ENCODE data around the gene MRS2.
"Not testable (repeated sequence)": the region's sequence is repeated elsewhere in the genome, so short reads cannot be mapped to it uniquely, and the experiment has no call there.

The MRS2 gene

DNA sequence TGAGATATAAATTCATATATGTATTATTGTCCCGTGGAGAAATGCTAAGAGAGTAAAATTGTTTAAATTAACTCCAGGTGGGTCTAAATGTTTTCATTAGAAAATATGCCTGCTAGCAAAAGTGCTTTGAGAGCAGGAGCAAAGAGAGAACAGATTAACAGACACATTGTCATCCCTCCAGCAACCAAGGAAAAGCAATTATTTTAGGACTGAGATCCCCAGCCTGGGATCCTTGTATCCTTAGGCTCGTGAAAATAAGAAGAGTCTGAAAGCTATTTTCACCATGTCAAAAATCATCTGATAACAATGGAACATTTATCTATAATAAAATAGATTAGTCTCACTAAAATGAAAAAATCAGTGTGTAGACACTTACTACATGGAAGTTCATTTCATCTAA, 11.5 kb upstream of the MRS2 start:
- no peak for DNase-seq

DNA sequence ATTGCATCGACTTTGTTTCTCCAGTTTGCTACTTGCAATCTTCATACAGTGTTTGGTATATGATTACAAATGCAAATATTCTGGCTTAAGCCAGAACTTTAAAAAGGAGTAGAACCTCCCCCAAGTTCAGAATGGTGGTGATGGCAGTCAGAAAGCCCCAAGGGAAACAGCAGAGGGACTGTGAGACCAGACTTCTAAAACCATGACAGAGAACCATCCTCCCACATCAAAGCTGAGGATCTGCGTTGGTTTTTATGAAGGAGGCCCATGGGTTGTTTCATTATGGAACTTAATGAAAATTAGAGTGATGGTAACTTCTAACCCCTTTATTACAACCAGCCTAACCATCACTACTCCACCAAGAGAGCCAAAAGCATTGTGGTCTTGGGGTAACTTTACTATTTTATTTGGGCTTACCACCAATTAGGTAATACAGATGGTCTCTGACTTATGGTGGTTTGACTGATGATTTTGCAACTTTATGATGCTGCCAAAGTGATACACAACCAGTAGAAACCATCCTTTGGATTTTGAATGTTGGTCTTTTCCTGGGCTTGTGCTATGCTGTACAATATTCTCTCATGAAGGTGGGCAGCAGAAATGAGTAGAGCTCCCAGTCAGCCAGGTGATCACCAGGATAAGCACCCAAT, 10.9 kb upstream of the MRS2 start:
- DNase-seq: no peak

DNA sequence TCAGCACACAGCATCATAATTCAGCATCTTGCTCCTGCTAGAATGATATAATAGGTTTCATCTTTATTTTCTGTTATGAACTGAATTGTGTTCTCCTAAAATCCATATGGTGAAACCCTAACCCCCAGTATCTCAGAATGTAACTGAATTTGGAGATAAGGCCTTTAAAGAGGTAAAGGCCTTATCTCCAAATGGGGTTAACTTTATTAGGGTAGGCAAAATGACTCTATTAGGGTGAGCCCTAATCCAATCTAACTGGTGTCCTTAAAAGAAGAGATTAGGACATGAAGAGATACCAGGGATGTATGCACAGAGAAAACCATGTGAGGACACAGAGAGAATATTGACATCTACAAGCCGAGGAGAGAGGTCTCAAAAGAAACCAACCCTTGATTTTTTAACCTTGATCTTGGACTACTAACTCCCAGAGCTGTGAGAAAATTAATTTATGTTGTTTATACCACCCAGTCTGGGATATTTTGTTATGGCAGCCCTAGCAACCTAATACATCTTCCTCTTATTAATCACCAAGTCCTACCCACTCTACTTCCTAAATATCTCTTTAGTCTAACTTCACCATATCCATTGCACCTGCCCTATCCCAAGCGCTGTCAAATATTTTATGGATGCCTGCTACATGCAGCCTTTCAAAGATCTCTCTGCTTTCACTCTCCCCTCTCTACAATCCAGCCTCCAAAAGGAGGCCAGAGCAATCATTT, 8.5 kb upstream of the MRS2 start:
- no peak for DNase-seq

DNA sequence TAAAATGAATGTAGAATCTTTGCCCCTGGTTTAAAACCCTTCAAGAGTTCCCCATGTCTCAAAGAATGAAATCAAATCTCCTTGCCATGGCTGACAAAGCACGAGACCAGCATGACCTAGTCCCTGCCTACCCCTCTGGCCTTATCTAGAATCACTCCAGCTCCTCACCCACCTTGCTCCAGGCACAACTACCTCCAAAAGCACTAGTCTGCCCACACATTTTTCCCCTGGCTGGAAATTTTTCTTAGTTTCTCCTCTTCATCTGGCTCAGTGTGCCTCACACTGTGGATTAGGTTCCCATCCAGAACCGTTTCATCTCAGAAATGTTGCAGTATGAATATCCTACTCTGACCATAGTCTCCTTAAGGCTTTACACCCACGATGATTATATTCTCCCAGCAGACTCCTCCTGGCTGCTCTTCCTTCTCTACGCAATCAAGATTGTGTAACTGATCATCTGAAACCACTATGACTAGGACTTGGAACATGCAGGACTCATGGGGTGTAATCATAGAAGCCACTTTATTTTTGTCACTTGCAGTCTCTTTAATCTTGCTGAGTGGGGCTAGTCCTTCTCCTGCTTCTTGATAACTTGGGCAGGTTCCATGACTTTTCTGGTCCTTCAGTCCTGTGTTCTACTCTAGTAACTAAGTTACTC, 7.8 kb upstream of the MRS2 start:
- DNase-seq: no peak

DNA sequence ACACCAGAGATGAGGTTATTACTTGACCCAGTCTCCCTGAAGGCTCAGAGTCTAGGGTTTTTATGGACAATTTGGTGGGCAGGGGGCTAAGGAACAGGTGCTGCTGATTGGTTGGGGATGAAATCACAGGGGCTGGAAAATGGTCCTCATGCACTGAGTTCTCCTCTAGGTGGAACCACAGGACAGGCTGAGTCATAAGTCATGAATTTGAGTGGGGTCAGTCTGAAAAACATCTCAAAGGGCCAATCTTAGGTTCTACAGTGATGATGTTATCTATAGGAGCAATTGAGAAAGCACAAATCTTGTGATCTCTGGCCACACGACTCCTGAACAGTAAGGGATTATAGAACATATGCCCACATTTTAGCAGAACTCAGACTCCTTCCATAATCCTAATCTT, 5.9 kb upstream of the MRS2 start:
- no peak for DNase-seq

DNA sequence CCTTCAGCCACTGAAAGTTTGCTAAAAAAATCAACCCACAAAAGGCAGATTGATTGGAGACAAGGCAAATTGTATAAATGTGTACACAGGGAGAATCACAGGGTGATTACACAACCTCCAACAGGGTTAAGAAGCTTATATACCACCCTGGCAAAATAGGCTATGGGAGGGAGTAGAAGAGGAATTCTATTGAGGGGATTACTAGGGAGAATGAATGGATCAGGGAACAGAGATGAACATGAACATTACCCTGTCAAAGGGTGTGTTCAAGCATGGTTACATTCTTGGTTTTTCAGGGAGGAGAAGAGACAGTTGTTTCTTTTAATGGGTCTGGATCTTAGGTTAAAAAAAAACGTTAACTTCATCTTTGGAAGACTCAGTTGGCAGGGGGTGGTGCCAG, 5.1 kb upstream of the MRS2 start:
- DNase-seq: no peak

DNA sequence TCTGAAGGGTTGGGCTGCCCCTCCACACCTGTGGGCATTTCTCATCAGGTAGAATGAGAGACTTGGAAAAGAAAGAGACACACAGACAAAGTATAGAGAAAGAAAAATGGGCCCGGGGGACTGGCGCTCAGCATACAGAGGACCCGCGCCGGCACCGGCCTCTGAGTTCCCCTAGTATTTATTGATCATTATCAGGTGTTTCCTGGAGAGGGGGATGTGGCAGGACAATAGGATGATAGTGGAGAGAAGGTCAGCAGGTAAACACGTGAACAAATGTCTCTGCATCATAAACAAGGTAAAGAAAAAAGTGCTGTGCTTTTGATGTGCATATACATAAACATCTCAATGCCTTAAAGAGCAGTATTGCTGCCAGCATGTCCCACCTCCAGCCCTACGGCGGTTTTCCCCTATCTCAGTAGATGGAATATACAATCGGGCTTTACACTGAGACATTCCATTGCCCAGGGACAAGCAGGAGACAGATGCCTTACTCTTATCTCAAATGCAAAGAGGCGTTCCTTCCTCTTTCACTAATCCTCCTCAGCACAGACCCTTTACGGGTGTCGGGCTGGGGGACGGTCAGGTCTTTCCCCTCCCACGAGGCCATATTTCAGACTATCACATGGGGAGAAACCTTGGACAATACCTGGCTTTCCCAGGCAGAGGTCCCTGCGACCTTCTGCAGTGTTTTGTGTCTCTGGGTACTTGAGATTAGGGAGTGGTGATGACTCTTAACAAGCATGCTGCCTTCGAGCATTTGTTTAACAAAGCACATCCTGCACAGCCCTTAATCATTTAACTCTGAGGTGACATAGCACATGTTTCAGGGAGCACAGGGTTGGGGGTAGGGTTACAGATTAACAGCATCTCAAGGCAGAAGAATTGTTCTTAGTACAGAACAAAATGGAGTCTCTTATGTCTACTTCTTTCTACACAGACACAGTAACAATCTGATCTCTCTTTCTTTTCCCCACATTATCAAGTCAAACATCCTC, 2.4 kb upstream of the MRS2 start:
- DNase-seq: not testable (repeated sequence)

DNA sequence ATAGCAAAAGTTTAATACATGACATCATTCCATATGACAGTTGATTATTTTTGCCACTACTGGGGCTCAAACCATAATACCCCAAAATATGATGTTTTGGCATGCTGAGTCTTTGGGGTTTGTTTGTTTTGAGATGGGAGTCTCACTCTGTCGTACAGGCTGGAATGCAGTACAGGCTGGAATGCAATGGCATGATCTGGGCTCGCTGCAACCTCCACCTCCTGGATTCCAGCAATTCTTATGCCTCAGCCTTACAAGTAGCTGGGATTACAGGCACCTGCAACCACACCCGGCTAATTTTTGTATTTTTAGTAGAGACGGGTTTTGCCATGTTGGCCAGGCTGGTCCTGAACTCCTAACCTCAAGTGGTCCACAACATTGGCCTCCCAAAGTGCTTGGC, 1.3 kb upstream of the MRS2 start:
- DNase-seq: no peak

DNA sequence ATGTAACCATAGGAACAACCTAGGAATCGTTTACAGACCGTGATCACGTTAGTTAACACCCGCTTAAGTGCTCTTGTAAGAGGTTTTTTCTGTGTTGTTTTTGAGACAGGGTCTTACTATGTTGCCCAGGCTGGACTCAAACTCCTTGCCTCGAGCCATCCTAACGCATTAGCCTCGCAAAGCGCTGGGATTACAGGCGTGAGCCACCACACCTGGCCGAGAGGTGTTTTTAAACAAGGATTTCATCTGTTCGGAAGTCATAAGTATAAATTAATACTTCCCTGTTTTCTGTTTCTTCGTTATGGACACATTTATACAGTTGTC, 727 bp downstream of the MRS2 start:
- no peak for DNase-seq

DNA sequence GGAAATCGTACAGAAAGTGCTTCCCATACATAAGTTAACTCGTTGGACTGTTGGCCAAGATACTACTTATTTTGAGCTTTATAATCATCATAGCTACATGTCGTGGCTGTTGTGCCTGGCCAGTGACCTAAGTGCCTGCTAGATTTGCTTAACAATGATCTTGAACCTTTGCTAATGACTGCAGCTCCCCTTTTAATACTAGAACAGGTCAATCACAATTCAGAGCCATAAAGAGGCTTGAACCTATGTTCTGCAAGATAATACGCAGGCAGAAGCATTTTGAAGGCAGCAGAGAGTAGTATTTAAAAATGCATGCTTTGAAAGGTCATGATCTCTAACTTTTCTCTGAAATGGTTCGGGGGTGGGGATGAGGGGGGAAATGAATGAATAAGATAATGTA, 2.5 kb downstream of the MRS2 start:
- no peak for DNase-seq

DNA sequence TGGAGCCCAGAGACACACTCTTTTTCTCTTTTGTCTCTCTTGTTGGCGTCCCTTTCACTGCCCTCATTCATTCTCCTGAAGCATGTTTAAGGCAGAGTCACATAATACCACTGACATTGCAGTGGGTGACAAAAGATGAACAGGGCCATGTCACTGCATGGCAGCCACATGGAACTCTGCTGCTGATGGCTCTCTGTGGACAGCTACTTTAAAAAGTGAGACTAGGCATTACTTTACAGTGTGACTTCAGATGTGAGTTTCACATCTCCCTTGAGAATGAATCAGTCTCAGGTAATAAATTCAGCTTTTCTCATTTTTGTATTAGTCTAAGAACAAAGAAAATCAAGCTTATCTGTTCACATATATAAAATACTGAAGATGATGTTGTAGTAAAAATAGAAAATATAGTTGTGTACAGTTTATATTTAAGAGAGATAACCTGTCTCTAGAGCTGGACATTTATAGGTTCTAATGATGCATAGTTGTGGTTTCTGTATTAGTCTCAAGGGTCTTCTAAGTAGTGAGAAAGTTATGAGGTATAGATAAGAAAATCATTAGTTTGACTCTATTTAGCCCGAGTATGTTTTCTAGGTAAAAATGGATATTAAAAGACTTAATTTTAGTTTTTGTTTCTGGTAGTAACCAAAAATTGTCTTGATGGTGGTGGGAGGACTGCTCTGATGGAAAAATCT, 6.1 kb downstream of the MRS2 start:
- no peak for DNase-seq

DNA sequence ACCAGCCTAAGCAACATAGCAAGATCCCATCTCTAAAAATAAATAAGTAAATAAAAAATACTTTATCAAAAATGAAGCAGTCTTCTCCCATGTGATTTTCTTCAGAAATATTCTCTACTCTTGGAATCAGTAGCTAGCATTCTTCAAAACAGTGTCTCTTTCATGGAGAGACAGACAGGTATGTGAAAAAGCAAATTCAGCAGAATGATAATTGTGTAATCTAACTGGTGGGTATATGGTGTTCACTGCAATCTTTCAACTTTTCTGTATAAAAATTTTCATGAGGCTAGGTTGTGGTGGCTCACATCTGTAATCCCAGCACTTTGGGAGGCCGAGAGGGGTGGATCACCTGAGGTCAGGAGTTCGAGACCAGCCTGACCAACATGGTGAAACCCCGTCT, 7.9 kb downstream of the MRS2 start:
- no peak for DNase-seq

DNA sequence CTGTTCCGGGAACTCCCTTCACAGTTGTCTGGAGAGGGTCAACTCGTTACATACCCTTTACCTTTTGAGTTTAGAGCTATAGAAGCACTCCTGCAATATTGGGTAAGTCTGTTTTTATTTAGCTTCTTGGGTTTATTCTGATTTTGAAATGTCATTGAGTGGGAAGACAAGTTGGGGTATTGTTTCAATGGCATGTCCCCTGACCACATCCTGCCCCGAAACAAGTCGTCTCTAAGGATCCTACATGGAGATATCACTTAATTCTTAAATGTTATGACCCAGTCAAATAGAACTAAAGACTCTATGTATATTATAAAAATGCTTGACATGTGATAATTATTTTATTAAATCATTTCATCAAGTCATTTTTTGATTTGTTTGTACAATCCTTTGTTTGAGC, 9.6 kb downstream of the MRS2 start:
- no peak for DNase-seq

DNA sequence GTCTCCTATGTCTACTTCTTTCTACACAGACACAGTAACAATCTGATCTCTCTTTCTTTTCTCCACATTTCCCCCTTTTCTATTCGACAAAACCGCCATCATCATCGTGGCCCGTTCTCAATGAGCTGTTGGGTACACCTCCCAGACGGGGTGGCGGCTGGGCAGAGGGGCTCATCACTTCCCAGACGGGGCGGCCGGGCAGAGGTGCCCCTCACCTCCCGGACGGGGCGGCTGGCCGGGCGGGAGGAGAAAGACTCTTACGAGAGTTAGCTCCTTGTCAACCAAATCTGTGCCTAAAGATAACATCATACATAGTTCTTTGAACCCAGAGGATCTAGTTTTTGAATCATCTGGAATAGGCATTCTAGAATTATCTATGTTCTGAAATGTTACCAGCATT, 11.8 kb downstream of the MRS2 start:
- DNase-seq: not testable (repeated sequence)

DNA sequence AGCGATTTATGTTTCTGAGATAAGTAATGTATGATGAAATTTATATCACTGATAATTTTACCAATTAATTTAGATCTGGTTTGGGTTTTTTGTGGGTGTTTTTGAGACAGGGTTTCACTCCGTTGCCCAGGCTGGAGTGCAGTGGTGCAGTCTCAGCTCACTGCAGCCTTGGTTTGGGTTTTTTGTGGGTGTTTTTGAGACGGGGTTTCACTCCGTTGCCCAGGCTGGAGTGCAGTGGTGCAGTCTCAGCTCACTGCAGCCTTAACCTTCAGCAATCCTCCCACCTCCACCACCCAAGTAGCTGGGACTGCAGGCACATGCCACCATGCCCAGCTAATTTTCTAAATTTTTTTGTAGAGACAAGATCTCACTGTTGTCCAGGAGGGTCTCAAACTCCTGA, 13.0 kb downstream of the MRS2 start:
- DNase-seq: no peak

DNA sequence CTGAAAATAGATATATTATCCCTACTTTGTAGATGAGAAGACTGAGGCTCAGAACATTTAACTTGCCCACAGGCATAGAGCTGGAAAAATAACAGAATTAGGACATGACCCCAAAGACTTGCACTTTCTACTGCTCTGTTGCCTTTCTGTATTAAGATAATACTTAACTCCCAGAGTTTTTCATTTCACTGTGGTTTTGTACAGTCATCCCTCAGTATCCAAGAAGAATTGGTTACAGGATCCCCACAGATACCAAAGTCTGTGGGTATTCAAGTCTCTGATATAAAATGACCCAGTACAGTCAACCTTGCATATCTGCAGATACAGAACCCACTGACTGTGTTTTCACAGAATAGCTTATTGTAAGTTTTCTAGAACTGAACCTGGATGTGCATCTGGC, 16.8 kb downstream of the MRS2 start:
- DNase-seq: no peak

DNA sequence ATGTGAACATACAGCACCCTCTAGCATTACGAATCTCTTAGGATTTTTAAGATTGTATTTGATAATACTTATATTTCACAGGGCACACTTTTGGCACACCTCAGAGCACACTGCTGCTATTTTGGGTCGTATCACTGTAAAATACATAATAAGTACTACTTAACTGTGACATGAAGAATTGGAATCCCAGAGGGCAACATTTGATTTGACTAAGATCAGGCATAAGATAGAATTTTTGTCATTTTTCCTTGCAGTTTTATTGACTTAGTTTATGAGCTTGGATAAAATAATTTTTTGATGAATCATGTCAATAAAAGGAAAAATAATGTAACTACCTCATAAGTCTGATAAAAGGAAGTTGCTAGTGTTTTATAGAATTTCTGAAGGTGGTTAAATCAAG, 22.4 kb downstream of the MRS2 start:
- DNase-seq: no peak

DNA sequence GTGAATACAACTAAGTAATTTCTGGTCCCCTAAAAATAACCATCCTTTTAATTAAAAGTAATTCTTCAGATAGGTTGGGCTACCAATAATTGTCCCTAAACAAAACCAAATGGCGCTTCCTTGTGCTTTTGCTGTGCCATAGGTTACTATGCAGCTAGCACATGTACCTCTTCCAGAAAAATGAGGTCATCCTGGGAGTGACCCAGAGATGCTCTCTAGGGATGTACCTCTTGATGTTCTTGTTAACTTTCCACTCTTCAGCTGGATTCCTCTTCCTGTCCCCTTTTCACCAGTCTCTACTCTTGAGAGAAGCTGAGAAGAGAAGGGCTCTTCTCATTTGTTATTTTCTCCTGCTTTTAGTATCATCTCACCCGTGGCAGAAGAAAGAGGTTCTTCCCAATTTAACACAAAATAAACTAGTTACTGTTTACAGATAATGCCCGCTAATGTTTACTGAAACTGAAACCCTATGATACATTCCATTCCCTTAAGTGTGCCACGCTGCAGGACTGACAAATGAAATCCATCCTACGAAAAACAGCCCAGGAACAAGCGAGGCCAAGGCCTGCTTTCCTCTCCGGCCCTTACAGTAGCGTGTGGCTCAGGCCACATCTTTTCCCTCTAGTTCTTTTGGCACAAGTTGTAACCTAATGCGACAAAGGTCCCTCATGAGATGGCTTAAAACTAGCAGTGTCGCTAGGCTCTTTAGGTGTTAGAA, 24.2 kb downstream of the MRS2 start:
- no peak for DNase-seq

DNA sequence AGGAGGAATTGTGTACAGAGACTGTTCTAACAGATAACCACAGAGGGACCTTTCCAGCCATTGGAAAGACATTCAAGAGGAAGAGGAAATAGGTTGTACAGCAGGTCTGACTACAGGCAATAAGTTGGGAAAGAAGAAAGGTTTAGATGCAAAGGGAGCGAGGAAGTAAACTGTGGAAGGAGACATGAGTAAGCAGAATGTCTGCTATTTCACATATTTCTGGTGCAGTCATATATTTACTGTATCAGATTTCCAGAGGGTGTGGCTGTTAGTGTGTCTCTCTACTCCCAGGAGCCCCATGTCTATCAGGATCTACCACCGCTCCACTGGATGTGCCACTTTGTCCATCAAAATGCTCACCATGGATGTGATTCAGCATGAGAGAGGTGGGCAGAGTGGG, 25.9 kb downstream of the MRS2 start:
- DNase-seq: no peak

DNA sequence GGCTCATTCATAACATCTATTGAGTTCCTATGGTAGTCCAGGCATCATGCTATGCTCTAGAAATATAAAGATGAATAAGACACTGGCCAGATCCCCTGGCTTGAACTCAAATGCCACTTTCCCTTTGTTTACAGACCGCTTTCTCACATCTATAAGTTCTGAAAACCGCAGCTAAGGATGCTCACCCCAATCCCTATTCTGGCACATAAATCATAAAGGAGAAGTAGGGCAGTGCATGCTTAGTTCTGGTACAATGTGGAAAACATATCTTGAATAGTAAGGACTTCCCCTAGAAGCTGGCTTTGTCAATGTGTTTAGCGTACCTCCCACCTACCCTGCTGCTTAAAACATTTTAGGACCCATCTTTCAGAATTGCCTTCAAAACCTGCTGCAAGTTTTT, 26.4 kb downstream of the MRS2 start:
- no peak for DNase-seq

DNA sequence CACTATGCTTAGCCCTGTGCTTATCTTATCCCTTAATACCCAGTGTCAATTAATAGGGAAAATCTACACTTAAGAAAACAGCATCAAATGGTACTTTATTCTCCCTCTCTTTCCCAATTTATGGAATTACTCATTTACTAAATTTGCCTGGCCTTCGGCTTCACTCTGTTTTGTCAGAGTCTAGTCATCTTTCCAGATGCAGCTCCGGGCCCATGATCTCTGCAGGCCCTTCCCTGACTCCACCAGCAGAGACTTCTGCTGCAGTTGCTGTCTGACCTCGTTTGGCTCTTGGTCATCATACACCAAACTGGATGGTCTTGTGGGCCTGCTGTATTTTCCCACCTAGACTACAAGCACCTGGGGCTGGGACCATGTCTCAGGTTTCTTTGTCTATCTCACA, 27.4 kb downstream of the MRS2 start:
- no peak for DNase-seq

DNA sequence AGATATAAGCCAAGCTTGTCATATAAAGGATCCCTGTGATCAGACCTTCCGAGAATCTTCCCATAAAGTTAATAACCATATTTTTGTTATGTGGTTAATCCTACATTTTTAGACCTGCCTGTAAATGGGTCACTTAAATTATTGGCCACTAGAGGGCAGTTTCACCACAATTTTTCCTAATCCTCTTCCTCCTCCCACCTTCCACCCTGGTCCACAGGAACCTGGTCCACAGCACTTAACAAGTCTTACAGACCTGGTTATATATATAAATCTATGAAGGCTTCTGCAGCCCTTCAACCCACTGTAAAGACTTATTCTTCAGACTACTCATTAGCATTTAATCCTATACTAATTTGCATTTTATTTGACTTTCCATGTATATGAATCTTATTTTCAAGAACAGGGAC, 28.3 kb downstream of the MRS2 start:
- DNase-seq: no peak

Data from KG1 (cell line).